LNCAP (cell line): Measurements from ENCODE around the gene C17orf67.

Source experiments
- CTCF ChIP-seq: fragments of 450-650 bp; IDR thresholded peaks from 2 replicates; pipeline ENCODE4 v1.5.1; 2017; ENCODE audit warnings: mild to moderate bottlenecking

The C17orf67 gene

DNA sequence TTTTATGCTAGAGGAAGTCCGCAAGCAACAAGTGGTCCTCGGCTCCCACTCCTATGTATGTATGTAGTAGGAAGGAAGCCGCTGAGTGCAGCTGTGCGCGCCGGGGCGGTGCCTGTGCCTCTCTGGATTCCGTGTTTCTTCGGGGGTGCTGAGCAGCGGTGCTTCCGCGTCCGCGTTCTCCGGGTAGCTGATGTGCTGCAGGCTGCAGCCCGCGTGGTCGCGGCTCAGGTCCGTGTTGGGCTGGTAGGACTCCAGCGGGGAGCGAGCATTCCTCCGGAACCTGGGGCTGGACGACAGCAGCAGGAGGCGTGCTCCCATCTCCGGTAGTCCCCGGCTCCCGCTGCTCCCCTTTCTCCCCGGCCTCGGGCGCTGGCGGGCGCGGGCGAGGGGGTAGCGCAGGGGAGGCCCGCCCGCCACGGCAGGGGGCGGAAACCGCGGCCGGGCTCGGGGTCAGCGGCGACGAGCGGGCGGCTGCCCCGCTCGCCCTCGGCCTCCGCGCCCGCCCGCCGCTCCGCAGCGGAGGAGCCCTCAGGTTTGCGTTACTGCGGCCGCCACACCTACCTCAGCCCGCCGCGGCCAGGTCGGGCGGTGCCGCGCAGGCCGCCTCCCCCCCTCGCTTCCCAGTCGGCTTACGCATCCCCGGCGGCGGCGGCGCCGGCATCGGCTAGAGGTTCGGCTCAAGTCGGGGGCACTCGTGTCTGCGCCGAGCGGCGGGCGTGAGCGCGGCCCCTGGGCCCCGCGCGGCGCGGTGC, 487 bp downstream of the C17orf67 start:
- 0 out of 2 replicates have a peak, but pooled peaks have one; percentile 4 for TF ChIP-seq CTCF

DNA sequence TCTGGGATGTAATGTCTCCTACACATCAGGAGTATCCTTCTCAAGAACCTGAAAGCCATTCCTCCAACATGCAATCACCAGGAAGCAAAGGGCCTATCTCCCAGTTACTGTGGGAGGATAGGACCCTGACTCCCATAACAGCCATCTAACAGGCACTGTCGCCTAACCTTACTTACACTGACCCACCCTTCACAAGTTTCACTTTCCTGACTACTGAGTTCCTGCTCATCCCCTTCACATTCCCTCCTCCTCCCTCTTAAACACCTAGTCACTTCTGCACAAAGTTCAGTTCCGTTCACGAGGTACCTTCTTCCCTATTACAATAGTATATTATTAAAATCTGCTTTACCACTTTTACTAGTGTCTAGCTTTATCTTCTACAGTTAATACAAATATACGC, 1.3 kb downstream of the C17orf67 start:
- TF ChIP-seq CTCF, result no peak

GRCh38 chr17:56831369-56832095, 2.2 kb downstream of the C17orf67 start:
- TF ChIP-seq CTCF, result no peak

DNA sequence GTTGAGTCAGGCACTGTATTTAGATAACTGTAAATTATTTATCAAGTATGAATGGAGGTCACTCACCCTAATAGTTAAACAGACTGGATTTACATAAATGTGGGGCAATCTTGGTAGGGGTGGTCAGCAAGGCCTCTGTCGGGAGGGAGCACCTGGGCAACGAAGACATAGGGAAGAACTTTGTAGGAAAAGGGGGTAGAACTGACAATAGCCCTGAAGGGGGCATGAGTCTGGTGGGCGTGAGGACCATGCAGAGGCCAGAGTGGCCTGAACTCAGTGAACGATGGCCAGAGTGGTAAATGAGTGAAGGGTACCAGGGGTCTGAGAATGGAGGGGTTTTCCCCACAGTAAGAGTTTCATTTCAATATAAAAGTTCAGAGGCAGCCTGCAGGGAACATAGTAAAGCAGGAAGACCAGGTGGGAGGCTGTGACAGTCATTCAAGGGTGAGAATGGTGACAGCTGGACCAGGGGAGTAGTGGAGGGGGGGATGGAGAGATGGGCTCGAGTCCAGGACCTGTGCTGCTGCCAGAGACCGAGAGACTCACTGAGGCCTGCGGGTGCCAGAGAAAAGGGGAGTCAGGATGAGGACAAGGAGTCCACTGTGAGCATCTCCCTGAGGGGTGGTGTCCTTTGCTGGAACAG, 2.9 kb downstream of the C17orf67 start:
- TF ChIP-seq CTCF, result no peak

- no peak for TF ChIP-seq CTCF
These were observed 6.9 kb downstream of the C17orf67 start for GRCh38 chr17:56826611-56827414.

- TF ChIP-seq CTCF, result no peak
These were observed 9.2 kb downstream of the C17orf67 start for GRCh38 chr17:56824503-56824902.

DNA sequence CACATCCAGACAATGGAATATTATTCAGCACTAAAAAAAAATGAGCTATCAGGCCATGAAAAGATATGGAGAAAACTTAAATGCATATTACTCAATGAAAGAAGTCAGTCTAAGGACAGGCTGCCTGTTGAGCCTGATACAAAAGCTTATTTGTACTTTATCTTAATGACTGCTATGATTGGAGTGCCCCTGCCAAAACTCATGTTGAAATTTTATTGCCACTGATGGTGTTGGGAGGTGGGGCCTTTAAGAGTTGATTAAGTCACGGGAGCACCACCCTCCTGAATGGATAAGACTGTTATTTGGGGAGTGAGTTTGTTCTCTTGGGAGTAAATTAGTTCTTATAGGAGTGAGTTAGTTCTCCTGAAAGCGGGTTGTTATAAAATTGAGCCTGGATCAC, 9.9 kb downstream of the C17orf67 start:
- no peak for TF ChIP-seq CTCF
